Measurements from ENCODE around the gene RTN4IP1.
"Not testable (repeated sequence)": the region's sequence is repeated elsewhere in the genome, so short reads cannot be mapped to it uniquely, and the experiment has no call there.

The RTN4IP1 gene

GRCh38 chr6:106626485-106626884 is 2.8 kb downstream of the RTN4IP1 start:
- no peak for DNase-seq

DNA sequence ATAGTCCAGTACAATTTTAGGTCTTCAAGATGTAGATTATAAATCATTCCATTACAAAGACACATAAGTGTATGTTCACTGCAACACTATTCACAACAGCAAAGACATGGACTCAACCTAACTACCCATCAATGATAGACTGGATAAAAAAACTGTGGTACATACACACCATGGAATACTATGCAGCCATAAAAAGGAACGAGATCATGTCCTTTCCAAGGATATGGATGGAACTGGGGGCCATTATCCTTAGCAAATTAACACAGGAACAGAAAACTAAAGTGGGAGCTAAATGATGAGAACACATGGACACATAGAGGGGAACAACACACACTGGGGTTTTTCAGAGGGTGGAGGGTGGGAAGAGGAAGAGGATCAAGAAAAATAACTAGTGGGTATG is 6.3 kb downstream of the RTN4IP1 start:
- no peak for DNase-seq

GRCh38 chr6:106622412-106622811 is 6.9 kb downstream of the RTN4IP1 start:
- no peak for DNase-seq

GRCh38 chr6:106620931-106621672 is 8.2 kb downstream of the RTN4IP1 start:
- DNase-seq: no peak

- DNase-seq: no peak
Observed at GRCh38 chr6:106619223-106619622, 10.1 kb downstream of the RTN4IP1 start.

DNA sequence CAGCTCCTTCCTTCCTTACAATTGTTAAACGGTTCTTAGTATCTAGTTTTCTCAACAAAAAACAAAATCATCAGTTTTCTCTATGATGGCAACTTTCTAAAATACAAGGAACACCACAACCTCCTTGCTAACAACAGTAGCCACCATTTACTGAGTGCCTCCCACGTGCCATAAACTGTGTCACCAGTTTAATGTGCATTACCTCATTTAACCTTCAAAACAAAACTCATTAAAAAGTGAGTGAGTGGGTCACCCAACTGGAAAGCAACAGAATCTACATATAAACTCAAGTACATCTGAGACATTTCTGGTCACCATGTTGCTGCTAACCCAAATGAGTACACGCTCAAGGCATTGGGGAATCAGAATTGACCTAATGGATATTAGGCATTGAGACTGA is 11.0 kb downstream of the RTN4IP1 start:
- no peak for DNase-seq

DNA sequence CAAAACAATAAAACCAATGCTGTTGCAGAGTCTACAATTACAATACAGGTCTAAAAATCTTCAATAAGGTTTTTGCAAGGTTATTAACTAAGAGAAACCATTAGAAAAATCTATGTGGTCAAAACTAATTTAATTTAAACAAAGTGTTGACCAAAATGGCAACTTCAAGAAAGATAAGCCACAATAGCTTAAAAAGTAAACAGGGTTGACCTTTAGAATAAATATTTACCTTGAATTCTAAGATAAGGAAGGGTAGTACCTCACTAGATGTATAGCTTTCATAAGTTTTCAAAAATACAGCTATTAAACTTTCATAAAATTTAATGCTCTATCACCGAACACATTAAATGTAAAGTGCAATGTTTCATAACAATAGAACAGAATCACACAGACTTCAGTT is 11.4 kb downstream of the RTN4IP1 start:
- no peak for DNase-seq

DNA sequence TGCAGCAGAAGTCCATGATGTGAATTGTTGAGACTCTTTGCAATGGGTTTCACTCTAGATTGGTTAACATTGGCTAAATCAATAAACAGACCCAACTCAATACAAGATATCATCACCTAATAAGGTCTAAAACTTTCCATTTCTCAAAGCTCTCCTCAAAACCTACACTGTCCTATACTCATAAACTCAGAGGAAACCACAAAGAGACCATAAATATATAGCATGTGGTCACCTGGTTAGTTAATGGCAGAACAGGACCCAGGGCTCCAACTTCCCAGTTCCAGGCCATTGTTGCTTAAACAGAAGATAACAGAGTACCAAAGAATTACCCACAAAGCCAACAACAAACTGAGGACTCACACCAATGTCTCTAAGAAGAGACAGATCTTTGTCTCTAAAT is 12.0 kb downstream of the RTN4IP1 start:
- DNase-seq: no peak

- DNase-seq: no peak
Observed at GRCh38 chr6:106614592-106615257, 14.6 kb downstream of the RTN4IP1 start.

DNA sequence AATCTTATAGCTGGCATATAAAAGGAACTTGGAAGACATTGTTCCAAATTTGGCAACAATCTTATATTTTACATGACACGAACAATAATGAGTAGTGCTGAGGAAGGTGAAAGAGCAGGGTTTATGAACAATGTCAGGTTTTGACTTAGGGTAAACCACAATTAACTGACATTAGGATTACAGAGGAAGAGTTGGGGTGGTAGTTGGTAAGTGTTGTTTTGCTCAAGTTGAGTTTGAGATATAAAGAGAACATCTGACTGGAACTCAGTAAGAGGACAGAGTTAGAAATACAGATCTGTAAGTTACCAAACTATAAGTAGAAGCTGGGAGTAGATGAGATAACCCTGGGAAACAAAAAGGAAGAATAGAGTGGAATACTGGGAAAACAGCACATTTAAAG is 15.1 kb downstream of the RTN4IP1 start:
- DNase-seq: no peak

GRCh38 chr6:106613590-106613989 is 15.7 kb downstream of the RTN4IP1 start:
- no peak for DNase-seq

DNA sequence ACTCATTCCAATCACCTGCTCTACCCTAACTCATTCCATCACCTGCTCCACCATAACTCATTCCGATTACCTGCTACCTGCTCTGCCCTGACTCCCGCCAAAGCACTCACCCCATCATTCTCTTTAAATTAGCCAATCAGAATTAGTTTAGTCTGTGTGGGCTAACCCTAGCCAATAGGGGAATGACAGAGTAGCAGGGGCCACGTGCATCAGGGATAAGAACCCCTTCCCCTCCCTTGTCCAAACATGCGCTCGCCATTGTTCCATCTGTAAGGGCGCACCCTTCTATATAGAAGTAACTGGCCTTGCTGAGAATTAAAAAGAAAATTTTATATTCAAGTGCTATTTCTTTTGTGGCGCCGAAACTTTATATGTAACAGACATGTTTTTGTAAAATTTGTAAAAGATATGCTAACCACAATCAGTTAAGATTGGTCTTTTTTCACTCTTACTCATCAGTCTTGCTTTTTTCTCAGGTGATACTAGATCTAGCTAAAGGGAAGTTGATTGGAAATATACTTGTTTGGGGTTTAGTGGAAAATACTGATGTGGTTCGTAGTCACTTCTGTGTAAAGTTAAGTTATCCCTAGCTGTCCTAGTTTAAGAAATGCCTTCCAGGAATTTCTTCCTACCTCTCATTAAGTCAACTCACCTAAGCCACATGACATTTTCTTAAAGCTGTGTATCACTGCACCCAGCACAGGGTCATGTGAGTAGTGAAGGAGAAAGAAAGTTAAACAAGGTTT is 16.5 kb downstream of the RTN4IP1 start:
- DNase-seq: no peak

- DNase-seq: no peak
Observed at GRCh38 chr6:106611030-106611429, 18.3 kb downstream of the RTN4IP1 start.

DNA sequence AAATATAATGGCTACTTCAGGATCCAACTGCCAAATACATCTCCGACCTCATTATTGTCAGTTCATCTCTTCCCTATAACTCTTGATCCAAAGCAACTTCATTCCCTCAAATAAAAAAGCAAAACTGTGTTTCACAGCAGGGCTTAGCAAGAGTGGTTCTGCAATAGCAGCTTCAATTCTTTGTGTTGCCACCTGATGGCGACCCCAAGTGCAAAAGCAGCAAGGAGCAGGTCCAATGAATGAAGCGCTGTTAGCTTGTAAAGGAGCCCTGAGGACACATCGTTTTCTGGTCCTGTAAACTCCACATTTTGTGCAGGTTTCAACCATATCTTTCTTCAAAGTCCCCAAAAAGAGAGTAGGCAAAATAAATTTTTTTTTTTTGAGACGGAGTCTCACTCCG is 19.6 kb downstream of the RTN4IP1 start:
- no peak for DNase-seq

GRCh38 chr6:106608080-106608668 is 21.1 kb downstream of the RTN4IP1 start:
- no peak for DNase-seq

- DNase-seq: no peak
Observed at GRCh38 chr6:106600329-106600728, 29.0 kb downstream of the RTN4IP1 start.

DNA sequence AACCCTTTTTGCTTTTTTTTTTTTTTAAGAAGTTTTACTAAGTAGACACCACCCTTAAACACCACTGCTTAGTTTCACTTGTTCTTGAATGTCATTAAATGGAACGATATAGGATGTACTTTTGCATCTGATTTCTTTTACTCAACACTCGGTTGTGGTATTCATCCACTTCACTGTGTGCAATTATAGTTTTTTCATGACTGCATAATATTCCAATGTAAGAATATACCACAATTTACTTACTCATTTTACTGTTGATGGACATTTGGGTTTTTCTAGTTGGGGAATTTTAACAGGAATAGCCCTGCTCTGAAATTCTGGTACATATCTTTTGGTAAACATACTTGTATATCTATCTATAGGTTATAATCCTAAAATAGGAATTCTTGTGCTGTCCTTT is 29.9 kb downstream of the RTN4IP1 start:
- DNase-seq: no peak

- no peak for DNase-seq
Observed at GRCh38 chr6:106591111-106591825, 38.0 kb downstream of the RTN4IP1 start.

GRCh38 chr6:106588937-106589336 is 40.4 kb downstream of the RTN4IP1 start:
- not testable (repeated sequence) for DNase-seq

GRCh38 chr6:106586815-106587415 is 42.4 kb downstream of the RTN4IP1 start:
- no peak for DNase-seq

- DNase-seq: no peak
Observed at GRCh38 chr6:106581468-106581867, 47.8 kb downstream of the RTN4IP1 start.

DNA sequence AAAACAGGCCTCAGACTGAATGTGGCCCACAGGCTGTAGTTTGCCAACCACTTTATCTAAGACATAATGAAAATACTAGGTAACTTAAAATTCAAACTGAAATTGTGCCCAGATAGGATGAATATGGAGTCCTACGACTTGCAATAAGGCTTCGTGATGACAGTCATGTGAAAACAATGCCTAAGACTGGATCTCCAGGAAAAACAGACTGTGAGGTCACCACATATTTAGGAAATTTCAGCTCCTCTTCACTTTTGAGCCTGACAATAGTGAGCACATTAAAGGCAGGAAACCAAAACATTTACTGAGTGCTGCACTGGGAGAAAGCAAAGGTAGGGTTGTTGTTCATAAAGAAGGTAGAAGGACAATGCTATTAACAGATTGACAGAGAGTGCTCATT is 50.0 kb downstream of the RTN4IP1 start:
- DNase-seq: no peak
